Nucleus accumbens (tissue), 56 donors: ENCODE data around the gene FLT1.
A peak's percentile ranks its signal among the peaks of the same experiment; 100 is the strongest.

Experiments
- DNase-seq, 56 donors: peaks; one replicate each; lab custom pipeline; 2025; lab: John Stamatoyannopoulos, UW

FLT1 gene

GRCh38 chr13:28355046-28355821, 139.7 kb downstream of the FLT1 start:
- no peak for DNase-seq

GRCh38 chr13:28353679-28354078, 141.2 kb downstream of the FLT1 start:
- DNase-seq = no peak

DNA sequence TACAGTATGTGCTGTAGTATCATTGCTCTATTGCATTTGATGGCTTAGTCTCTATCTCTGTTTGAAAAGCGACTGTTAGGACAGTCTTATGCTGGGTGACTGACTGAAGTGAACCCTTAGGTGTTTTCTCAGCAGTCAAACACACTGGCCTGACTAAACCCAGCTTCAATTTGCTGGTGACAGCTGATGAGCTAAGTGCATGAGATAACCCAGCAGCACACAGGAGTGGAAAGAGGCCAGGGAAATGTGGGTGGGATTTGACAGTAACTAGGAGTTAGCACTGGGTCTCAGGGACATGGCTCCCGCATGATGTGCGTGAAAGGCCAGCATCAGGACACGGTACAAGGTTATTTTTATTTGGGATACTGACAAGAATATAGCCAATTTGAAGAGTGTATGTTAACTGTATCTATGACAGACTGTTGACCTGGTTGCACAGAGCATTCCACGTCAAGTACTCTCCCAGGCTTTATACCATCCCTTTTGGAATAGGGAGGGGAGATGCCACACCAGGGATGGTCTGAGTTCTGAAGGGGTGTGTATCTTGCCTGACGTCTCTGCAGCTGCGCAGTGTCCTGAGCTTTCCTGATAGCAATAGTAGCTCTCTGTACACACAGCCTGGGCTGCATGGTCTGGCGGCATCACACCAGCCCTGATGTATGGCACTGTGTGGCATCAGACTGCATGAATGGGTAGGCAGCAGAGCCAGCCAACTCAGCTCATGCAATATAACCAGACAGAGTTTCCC, 144.8 kb downstream of the FLT1 start:
- no peak for DNase-seq

- no peak for DNase-seq
Observed at GRCh38 chr13:28349371-28349770, 145.6 kb downstream of the FLT1 start.

DNA sequence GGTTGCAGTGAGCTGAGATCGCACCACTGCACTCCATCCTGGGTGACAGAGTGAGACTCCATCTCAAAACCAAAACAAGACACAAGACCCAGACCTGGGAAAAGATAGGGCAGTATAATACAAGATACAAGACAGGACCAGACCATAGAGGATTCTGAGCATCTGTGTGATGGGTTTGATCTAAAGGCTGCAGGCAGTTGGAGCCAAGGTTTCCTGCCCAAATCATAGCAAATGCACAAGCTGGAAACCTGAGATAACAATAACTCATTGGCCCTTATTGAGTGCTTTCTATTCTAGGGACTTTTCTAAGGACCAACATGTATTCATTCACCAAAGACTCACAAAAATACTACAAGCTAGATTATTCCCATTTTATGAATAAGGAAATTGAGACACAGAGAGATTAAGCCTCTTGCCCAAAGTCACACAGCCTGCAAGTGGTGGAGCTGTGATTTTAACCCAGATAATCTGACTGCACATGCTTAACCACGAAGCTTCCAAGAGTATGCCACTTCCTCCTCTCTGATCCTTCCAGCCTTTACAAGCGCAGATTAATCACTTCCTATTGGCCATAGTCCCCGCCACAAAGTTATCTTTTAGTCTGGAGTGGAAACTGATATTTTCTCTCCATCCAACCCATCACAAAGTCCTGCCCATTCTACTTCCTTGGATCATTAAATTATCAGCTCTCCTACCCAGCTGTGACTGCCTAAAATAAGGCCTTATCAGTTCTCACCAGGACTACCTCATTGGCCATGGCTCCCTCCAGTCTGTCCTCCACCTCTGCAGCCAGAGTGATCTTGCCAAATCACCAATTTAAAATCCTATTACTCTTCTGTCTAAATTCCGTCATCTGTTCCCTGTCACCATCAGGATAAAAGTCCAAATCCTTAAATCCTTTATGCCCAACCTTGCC, 147.2 kb downstream of the FLT1 start:
- DNase-seq = no peak

DNA sequence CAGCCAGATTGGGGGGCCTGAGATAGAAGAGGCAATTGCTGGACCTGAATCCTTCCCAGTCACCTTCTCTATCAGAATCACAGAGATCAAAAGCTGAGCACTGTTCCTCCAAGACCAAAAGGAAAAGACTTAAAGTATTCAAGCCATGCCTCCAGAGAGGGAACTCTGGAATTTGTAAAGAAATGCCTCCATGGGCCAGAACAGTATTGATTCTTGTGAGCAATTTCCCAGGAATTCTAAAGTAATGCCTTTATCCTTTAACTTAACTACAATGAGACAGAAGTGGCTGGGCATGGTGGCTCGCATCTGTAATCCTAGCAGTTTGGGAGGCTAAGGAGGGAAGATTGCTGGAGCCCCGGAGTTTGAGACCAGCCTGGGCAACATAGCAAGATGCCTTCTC, 148.8 kb downstream of the FLT1 start:
- no peak for DNase-seq

DNA sequence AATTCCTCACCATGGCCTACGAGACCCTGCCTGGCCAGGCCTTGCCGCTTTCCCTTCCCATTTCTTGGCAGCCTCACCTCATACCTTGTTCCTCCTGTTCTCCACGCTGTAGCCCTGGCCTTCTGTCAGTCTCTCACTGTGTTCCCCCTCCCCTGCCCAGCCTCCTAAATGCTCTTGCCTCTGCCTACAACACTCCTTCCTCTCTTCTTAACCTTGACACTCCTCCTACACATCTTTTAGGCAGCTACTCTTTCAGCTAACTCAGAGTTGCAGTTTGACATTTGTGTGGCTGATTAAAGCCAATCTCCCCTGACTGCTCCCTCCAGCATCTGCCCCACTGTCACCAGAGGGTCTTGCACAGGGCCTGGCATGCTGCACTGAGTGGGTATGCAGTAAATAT, 150.8 kb downstream of the FLT1 start:
- DNase-seq = no peak

DNA sequence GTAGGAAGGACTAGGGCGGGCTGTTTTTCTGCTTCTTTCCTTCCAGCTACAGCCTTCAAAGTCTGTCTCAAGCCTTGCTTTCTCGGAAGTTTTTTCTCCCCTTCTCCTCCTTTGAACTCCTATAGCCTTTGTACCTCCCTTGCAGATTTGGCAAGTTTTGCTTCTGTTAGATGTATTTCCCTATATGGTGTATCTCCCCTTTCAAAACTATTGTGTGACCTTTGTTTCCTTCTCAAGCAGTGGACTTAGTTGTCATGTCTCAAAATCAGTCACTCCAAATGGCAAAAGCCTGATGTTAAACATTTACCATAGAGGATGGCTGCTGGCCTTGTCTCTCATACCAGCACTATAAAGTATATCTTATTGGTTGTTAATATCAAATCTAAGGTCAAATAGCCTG, 152.7 kb downstream of the FLT1 start:
- DNase-seq = no peak

DNA sequence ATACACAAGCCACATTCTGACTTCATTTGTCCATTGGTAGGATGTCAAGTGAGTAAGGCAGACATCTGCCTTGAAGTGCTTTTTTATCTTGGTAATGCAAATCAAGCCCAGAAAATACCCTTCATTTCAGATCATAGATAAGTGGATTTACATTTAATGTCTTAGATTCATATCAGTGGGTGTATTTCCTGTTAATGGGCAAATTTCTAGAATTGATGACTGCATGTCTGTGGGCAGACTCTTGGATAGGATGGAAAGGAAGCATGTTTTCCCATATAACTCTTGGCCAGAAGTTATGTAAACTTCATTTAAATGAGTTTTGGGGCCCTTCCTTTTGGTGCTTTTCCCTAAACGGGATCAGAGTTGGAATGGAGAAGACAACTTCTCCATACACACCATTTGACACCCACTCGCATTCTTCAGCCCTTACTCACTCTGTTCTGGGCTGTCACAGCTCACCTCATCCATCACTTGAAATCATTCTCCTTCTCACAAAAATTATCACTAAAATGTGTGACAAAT, 154.6 kb downstream of the FLT1 start:
- DNase-seq = no peak

DNA sequence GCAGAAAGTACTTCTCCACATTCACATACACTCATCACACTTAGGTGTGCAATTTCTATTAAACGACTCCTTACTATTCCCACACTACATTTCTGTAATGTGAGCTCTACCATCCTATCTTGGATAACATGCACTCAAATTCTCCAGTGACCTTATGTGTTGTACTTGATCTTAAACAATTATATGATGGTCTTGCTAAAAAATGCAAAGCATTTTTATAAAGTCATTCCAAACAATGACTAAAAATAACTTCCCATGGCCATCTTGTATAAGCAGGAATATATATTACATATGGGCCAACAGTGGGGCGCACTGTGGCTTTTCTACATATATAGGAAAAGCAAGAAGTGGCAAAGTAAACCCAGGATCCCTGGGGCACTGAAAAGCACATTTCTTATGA, 155.5 kb downstream of the FLT1 start:
- no peak for DNase-seq

DNA sequence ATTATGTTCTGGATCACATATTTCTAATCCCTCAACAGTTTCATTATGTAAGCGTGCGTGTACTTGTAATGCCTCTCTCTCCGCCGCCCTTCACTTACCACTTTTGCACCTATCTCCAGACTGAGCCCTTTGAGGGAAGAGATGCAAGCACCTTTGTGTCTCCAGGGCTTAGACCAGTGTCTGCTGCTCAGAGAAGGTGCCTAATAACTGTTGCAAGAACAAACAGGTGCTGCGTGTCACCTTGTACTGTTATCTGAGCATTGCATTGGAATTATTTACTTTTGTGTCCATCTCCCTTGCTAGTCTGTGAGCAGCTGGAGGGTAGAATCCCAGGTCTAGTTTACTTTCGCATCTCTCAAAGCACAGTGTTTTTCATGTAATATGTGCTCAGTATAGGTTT, 156.2 kb downstream of the FLT1 start:
- DNase-seq = no peak

- no peak for DNase-seq
Observed at GRCh38 chr13:28338006-28338574, 156.8 kb downstream of the FLT1 start.

GRCh38 chr13:28337166-28338005, 157.5 kb downstream of the FLT1 start:
- no peak for DNase-seq

GRCh38 chr13:28336193-28336657, 158.7 kb downstream of the FLT1 start:
- DNase-seq = no peak

- DNase-seq = no peak
Observed at GRCh38 chr13:28333204-28333881, 161.6 kb downstream of the FLT1 start.

GRCh38 chr13:28329395-28330158, 165.4 kb downstream of the FLT1 start:
- peak in 2 of 56 donors; percentile 1 to 6 for DNase-seq

DNA sequence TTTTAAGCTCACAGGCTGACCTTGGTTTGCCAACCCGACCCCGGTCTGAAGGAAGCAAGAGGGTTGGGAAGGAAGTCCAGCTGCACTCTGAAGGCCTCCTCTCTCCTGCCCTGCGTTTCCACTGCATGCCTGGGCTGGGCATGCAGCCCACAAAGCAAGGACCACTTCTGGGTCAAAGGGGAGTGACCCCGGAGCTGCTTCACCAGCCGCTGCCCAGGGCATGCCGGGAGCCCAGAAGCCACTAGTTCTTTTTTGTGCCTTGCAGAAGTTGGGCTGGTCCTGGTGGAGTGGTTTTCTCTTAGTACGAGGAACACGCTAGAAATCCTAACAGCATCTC, 166.7 kb downstream of the FLT1 start:
- DNase-seq = no peak
